Testis (tissue), 3 donors: ENCODE results near the gene GNPAT. TPM values are rescaled to one million over a fixed set of nuclear protein-coding genes. Genes with fewer than 3 reads are reported as not detected.
A peak's percentile ranks its signal among the peaks of the same experiment; 100 is the strongest.

Experiments used
- DNase-seq: peaks from one replicate; pipeline ENCODE4 v3.0.0-alpha.2; 2019
- H3K27ac ChIP-seq, 2 donors: fragments of 200-600 bp; sonication (generic); one replicate each; pipeline ENCODE4 v1.5.1; 2019
- H3K27me3 ChIP-seq: fragments of 200-600 bp; sonication (generic); one replicate; pipeline ENCODE4 v1.5.1; 2019
- H3K36me3 ChIP-seq: fragments of 200-600 bp; sonication (generic); one replicate; pipeline ENCODE4 v1.5.1; 2017; ENCODE audit warnings: low read depth; ENCODE audit errors: missing control alignments
- H3K4me1 ChIP-seq: fragments of 200-600 bp; sonication (generic); one replicate; pipeline ENCODE4 v1.5.1; 2019
- H3K4me3 ChIP-seq, 2 donors: fragments of 200-600 bp; sonication (generic); one replicate each; pipeline ENCODE4 v1.5.1; 2017 to 2019
- H3K9me3 ChIP-seq: fragments of 200-600 bp; sonication (generic); one replicate; pipeline ENCODE4 v1.5.1; 2017
- POLR2A ChIP-seq: fragments of 450-650 bp; IDR thresholded peaks from one replicate; pipeline ENCODE4 v1.6.1; 2017; ENCODE audit warnings: antibody characterized with exemption, mild to moderate bottlenecking, moderate library complexity
- WGBS, 2 donors: methylation state at CpG; one replicate each; pipeline ENCODE4 v1.1.5; 2018; 5-methylcytosine and 5-hydroxymethylcytosine counted together
- intact Hi-C: fragments of 100-400 bp; cut with DNase I; formaldehyde crosslinking; loops from one replicate; pipeline ENCODE4 v1.15.1; 2023; ENCODE audit warnings: low total_unique reads
- polyA plus RNA-seq: library from polyadenylated mRNA; stranded (reverse); fragments of 350-450 nt; fragmentation: Illumina TruSeq; extraction: RNeasy Lipid Tissue Mini Kit (QIAGEN cat#74804); gene quantifications from one replicate; pipeline ENCODE4 v1.2.3, GENCODE V29; 2014; ENCODE audit warnings: low read depth, low replicate concordance; ENCODE audit not compliant: insufficient read depth
- total RNA-seq, 2 donors: library from RNA; depleted of rRNA; stranded (reverse); fragments of >200 nt; gene quantifications; one replicate each; pipeline ENCODE4 v1.2.3, GENCODE V29; 2016
- TF ChIP-seq, protein P1 (sequence below), 3 experiments: fragments of 450-650 bp in 2 of 3; fragments of 200-600 bp in 1 of 3; sonication (generic) in 1 of 3; IDR thresholded peaks; one replicate each; pipeline ENCODE4 v1.5.1; 2016 to 2019; ENCODE audit warnings: antibody characterized with exemption in 3 of 3, mild to moderate bottlenecking in 2 of 3, moderate library complexity in 1 of 3

The GNPAT gene
- total and polyA plus RNA-seq, 3 donors from 2014 or later, result 35.0 to 71.9 (median 43.5) TPM

DNA sequence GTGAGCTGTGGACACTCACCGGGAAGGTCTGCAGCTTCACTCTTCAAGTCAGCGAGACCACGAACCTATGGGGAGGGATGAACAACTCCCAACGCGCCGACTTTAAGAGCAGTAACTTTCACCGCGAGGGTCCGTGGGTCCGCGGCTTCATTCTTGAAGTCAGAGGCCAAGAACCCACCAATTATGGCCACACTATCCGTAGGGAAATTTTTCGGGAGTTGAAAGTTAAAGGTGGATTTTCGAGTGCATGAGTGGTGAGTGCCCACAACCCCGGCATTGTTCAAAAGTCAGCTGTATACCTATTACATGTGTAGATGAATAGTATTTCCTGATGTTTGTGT is 77.0 kb downstream of the GNPAT start:
- H3K27me3 ChIP-seq, result no peaks in the 10 kb centered on the region
- peak overlapping the region; percentile 48 to 53 for H3K4me3 ChIP-seq
- H3K27ac ChIP-seq, result no peak overlapping the region
- no peaks in the 10 kb centered on the region for H3K36me3 ChIP-seq
- WGBS, 2 donors, result 67 to 81% methylated on average over 15 of the region's 15 CpGs
- DNase-seq, result no peak
- H3K4me1 ChIP-seq, result no peaks in the 10 kb centered on the region
- H3K9me3 ChIP-seq, result no peaks in the 10 kb centered on the region
- intact Hi-C loops, result no loop called here
- TF ChIP-seq, protein P1, sequence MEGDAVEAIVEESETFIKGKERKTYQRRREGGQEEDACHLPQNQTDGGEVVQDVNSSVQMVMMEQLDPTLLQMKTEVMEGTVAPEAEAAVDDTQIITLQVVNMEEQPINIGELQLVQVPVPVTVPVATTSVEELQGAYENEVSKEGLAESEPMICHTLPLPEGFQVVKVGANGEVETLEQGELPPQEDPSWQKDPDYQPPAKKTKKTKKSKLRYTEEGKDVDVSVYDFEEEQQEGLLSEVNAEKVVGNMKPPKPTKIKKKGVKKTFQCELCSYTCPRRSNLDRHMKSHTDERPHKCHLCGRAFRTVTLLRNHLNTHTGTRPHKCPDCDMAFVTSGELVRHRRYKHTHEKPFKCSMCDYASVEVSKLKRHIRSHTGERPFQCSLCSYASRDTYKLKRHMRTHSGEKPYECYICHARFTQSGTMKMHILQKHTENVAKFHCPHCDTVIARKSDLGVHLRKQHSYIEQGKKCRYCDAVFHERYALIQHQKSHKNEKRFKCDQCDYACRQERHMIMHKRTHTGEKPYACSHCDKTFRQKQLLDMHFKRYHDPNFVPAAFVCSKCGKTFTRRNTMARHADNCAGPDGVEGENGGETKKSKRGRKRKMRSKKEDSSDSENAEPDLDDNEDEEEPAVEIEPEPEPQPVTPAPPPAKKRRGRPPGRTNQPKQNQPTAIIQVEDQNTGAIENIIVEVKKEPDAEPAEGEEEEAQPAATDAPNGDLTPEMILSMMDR (IDR thresholded peaks at IDR 0.05), result no peak
- no peak for TF ChIP-seq POLR2A

DNA sequence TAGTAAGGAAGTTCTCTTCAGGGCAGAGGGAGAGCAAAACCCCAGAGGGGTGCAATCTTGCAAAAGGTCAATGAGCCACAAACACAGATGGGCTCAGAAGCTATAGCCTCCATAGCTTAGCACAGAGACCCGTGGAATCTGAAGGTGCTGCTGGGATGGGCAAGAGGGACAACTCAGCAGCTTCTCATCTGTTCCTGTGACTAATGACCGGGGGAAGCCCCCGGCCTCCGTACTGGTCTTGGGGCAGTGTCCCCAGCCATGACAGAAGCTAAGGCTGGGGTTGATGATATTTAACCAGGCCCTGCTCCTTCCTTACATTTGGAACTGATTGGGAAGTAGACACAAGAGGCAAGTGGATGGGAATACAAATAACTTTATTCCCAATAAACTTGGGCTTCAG is 77.6 kb downstream of the GNPAT start:
- DNase-seq, result no peak
- peak overlapping the region in 1 of 2 donors; percentile 53 for H3K4me3 ChIP-seq
- no peaks in the 10 kb centered on the region for H3K27me3 ChIP-seq
- H3K36me3 ChIP-seq, result no peaks in the 10 kb centered on the region
- no peak overlapping the region for H3K27ac ChIP-seq
- H3K4me1 ChIP-seq, result no peaks in the 10 kb centered on the region
- H3K9me3 ChIP-seq, result no peaks in the 10 kb centered on the region
- intact Hi-C loops, result no loop called here
- TF ChIP-seq, protein P1 (IDR thresholded peaks at IDR 0.05), result no peak
- no peak for TF ChIP-seq POLR2A
- 53 to 61% methylated on average over 3 to 4 of the region's 4 CpGs for WGBS, 2 donors

DNA sequence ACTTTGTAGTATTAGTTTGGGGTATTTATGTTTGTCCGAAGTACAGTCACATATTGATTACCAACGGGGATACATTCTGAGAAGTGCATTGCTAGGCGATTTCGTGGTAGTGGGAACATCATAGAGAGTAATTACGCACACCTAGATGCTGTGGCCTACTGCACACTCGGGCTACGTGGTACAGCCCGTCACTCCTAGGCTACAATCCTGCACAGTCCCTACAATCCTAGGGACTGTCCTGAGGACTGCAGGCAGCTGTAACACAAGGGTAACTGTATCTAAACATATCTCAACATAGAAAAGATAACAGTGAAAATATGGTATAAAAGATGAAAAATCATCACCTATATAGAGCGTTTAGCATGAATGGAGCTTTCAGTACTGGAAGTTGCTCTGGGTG is 78.1 kb downstream of the GNPAT start:
- Histone ChIP-seq H3K9me3 (no peaks in the 10 kb centered on the region), H3K4me1 (no peaks in the 10 kb centered on the region), H3K27ac (no peak overlapping the region), H3K4me3 (peak overlapping the region in 1 of 2 donors; percentile 53), H3K27me3 (no peaks in the 10 kb centered on the region), H3K36me3 (no peaks in the 10 kb centered on the region)
- intact Hi-C loops, result no loop called here
- no peak for DNase-seq
- TF ChIP-seq, protein P1 (IDR thresholded peaks at IDR 0.05), result no peak
- TF ChIP-seq POLR2A, result no peak
- WGBS, 2 donors, result 52 to 89% methylated on average over 9 of the region's 9 CpGs

DNA sequence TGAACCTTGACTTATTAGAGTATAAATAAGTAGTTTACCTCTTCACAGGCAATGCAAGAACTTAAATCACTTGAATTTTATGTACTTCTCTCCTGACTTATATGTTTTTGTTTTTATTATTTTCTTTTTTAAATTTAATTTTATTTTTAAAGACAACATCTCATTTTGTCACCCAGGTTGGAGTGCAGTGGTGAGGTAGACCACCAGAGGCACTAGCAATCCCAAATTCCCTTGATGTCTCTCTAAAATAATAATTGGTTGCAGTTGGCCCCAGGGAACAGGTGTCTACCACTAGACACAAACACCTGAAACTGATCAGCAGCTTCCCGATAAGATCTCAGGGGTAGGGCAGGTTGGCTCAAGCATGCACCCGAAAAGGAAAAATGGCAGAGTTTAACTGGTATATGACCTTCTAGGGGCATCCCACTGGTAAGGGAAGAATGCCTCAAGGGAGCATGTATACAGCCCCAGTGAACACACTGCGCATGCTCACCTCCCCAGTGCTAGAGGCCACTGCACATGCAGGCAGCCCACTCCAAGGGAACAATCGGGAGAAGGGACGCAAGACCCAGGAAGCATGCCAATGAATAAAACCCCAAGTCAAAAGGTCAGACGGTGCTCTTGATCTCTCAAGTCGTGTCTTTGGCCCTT is 82.0 kb downstream of the GNPAT start:
- Histone ChIP-seq H3K27me3 (no peaks in the 10 kb centered on the region), H3K27ac (no peak overlapping the region), H3K4me3 (no peak overlapping the region), H3K4me1 (no peaks in the 10 kb centered on the region), H3K9me3 (no peaks in the 10 kb centered on the region), H3K36me3 (no peaks in the 10 kb centered on the region)
- no peak for TF ChIP-seq POLR2A
- TF ChIP-seq, protein P1 (IDR thresholded peaks at IDR 0.05), result peak in 1 of 3 experiments; percentile 14
- intact Hi-C loops, result no loop called here
- DNase-seq, result no peak
- 82 to 85% methylated on average over 7 of the region's 7 CpGs for WGBS, 2 donors

DNA sequence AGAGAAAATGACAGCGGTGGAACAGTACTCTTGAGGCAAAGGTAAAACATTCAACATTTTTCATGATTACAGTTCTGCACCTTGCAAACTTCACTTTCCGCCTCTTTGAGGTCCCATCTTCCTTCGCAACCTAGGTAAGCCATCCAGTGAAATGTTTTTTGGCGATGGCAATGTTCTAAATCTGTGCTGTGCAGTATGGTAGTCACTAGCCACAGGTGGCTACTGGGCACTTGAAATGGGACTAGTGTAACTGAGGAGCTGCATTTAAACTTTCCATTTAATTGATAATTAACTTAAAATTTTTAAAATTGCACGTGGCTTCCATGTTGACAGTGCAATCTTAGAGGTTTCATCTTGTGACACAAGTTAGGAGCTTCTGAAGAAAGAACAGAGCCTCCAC is 83.6 kb downstream of the GNPAT start:
- intact Hi-C loops, result no loop called here
- 84 to 86% methylated on average over 5 of the region's 5 CpGs for WGBS, 2 donors
- TF ChIP-seq POLR2A, result no peak
- TF ChIP-seq, protein P1 (IDR thresholded peaks at IDR 0.05), result no peak

More for the DNA sequence above, 83.6 kb downstream of the GNPAT start:
- H3K36me3 ChIP-seq, result no peaks in the 10 kb centered on the region
- DNase-seq, result no peak
- no peaks in the 10 kb centered on the region for H3K9me3 ChIP-seq
- H3K27ac ChIP-seq, result no peak overlapping the region
- no peaks in the 10 kb centered on the region for H3K27me3 ChIP-seq
- H3K4me3 ChIP-seq, result no peak overlapping the region
- no peaks in the 10 kb centered on the region for H3K4me1 ChIP-seq
